ENCODE measurements around the gene CASP6.
A peak's percentile ranks its signal among the peaks of the same experiment; 100 is the strongest.

CASP6 gene

DNA sequence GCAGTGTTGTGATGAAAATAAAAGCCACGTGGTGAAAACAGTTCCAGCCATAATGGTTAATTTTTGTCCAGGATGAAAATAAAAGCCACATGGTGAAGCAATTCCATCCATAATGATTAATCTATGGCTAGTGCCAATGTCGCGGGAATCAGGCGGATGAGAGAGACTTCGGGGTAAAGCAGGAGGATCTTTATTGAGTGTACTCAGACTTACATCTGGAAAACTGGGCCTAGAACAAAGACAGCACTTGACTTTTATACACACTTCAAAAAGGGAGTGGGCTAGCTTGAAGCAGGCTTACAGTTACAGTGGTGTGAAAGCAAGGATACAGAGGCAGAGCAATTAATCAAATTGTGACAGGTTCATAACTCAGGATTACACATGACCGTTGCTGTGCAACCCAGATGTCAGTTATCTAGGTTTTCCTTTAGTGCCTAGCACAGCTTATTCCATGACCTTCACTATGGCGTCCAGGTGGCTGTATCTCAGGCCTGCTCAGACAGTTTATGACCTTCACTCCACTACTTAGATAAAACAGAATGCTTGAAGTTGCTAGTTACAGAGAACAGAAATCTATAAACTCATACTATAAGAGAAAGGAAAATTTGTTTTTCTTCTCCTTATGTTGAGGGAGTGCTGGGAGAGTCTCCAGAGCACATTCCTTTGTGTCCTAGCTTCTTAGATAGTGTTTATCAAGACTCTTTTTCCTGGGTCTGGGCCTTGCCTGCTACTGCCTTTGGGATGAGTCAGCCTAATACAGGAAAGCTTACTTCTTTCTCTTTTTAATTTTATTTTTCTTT is 32.5 kb upstream of the CASP6 start:
- DNase-seq (ENCODE audit: insufficient read length) = no peak

DNA sequence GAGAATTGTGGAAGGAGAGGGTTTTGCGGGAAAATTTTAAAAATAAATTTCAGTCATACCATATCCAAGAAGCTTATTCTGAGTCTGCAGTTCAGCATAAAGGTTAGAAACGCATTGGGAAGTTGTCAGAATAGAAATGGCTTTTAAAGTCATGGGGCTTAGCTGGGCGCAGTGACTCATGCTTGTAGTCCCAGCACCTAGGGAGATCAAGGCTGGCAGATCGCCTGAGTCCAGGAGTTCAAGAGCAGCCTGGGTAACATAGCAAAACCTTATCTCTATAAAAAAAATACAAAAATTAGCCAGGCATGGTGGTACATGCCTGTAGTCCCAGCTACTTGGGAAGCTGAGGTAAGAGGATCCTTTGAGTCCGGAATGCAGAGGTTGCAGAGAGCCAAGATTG is 30.5 kb upstream of the CASP6 start:
- no peak for FAIRE-seq
- DNase-seq (ENCODE audit: insufficient read length) = no peak
- TF ChIP-seq POLR2AphosphoS5 (IDR thresholded peaks at IDR 0.05; ENCODE audit: low read depth, low read length) = no peak
- no peak for TF ChIP-seq TAF1 (IDR thresholded peaks at IDR 0.05; ENCODE audit: borderline replicate concordance, low read depth, low read length)
- TF ChIP-seq POLR2A (IDR thresholded peaks at IDR 0.05; ENCODE audit: low read depth, low read length) = no peak

More for the DNA sequence above, 32.5 kb upstream of the CASP6 start:
- no peak for FAIRE-seq
- no peak for TF ChIP-seq POLR2A (IDR thresholded peaks at IDR 0.05; ENCODE audit: low read depth, low read length)
- no peak for TF ChIP-seq TAF1 (IDR thresholded peaks at IDR 0.05; ENCODE audit: borderline replicate concordance, low read depth, low read length)
- TF ChIP-seq POLR2AphosphoS5 (IDR thresholded peaks at IDR 0.05; ENCODE audit: low read depth, low read length) = no peak

DNA sequence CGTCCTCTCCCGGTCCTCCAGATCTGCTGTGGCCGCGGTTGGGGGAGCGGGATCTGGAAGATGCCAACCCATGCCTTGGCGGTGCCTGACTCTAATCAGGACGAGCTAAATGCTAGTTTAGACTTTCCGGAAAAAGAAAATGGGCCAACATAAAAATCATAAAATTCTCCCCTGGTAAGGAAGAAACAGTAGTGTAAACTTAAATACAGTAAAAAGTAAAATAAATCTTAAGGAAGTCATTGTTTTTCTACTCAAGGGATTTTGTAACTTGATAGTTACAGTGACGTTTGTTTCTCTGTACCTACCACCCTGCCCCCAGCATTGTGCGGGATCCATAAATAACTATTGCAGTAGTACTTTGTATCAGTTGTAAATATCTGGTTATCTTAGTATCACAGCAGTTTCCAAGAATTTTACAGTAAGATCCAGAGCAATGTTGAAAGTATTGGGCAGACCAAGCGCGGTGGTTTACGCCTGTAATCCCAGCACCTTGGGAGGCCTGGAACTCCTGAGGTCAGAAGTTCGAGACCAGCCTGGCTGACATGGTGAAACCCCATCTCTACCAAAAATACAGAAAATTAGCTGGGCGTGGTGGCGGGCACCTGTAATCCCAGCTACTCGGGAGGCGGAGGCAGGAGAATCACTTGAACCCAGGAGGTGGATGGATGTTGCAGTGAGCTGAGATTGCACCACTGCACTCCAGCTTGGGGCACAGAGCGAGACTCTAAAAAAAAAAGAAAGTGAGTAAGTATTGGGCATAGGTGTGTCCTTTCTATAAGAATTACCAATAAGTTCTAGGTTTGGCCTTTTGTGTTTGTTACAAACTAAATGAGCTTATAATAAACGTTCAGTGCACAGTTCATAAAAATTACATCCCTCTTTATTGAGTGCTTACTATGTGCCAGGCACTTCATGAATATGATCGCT is 27.6 kb upstream of the CASP6 start:
- no peak for DNase-seq (ENCODE audit: insufficient read length)
- no peak for FAIRE-seq
- no peak for TF ChIP-seq TAF1 (IDR thresholded peaks at IDR 0.05; ENCODE audit: borderline replicate concordance, low read depth, low read length)
- no peak for TF ChIP-seq POLR2AphosphoS5 (IDR thresholded peaks at IDR 0.05; ENCODE audit: low read depth, low read length)
- TF ChIP-seq POLR2A (IDR thresholded peaks at IDR 0.05; ENCODE audit: low read depth, low read length) = no peak

DNA sequence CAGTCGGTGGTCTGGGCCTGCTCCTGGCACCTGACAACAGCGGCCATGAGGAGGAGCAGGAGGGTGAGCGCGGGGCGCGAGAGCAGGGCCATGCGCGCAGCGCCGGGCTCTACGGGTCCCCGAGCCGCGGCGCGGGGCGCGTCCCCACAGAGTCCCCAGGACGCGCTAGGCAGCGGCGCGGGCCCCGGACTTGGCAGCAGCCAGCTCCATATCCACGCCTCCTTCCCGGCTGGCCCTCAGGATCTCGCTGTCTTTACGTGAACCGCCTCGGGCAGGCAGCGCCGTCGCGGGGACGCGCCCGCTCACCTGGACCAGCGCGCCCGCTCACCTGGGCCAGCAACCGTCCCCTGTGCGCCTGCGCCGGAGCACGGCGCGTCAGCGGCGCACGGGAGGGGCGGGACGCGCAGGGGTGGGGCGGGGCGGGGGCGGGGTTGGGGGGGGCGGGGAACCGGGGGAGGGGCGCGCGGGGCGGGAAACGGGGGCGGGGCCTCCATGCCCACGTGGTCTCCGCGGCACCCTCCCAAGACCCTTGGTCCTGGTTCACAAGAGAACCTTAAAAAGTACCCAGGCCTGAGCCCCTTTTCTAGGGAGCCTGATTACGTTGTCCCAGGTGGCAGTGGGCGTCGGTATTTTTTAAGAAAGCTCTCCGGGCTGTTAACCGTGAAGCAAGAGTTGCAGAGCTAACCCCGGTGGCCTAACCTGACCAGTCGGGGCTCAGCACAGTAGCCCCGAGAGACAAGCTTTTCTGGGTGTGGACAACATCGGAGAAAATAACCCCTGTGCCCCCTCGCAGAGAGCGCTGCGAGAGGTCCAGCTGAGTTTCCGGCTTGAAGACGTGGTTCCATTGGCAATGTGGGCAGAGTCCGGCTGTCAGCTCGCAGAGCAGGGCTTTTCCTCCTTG is 26.7 kb upstream of the CASP6 start, which contains the start of gene PLA2G12A:
PLA2G12A (minus strand) TSS at position 353 of the 901 bp plus-strand sequence; CDS start at position 92, 261 bp downstream.
- TF ChIP-seq TAF1 (IDR thresholded peaks at IDR 0.05; ENCODE audit: borderline replicate concordance, low read depth, low read length) = no peak
- TF ChIP-seq POLR2AphosphoS5 (IDR thresholded peaks at IDR 0.05; ENCODE audit: low read depth, low read length) = peak; percentile 41; the same call in 1 of the 2 replicates
- peak; percentile 59; the same call in 1 of the 2 replicates for TF ChIP-seq POLR2A (IDR thresholded peaks at IDR 0.05; ENCODE audit: low read depth, low read length)
- FAIRE-seq = peak; percentile 64
- DNase-seq (ENCODE audit: insufficient read length) = peak; percentile 76

DNA sequence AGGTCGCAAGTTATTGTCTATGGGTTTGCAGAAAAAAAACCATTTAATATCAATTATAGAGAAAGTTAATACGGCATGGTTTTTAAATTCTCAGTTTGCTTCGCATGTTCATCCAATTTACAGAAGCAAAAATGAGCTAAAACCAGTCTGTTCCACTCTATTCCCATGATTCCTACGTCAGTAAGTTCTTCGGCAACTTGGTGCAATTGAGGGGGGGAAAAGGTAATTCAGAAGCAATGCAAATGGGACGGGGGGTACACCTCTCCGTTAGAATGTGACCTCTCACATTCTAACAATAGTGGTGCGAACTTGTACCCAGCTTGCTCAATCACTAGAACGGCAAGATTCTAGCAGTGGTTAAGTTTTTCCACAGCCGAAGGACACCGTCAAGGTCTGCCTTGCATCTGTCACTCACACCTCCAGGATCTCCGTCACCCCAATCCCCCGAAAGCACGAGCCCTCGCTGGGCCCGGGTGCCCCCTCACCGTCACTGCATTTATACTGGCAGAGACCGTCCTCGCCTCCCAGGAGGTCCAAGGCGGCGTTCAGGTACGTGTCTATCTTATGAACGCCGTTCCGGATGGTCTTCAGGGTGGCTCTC is 26.0 kb upstream of the CASP6 start:
- DNase-seq (ENCODE audit: insufficient read length) = no peak
- TF ChIP-seq POLR2AphosphoS5 (IDR thresholded peaks at IDR 0.05; ENCODE audit: low read depth, low read length) = no peak
- TF ChIP-seq POLR2A (IDR thresholded peaks at IDR 0.05; ENCODE audit: low read depth, low read length) = no peak
- no peak for TF ChIP-seq TAF1 (IDR thresholded peaks at IDR 0.05; ENCODE audit: borderline replicate concordance, low read depth, low read length)
- peak; percentile 73 for FAIRE-seq

DNA sequence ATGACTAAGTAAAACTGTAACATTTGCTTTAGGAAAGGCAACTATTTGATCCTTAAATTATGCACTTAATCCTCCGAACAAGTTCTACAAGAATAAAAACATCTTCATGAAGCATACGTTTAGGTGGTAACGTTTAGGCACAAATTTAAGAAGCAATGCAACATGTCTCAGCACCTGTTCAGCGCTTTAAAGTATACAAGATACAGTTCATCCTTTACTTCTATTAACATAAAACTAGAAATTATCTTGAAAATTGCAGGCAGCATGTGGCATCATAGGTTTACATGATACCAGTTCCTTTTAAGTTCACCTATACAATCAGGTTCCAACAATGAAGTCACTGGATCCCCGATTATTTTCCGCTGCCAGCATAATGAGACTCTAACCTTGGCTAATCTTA is 25.1 kb upstream of the CASP6 start:
- no peak for FAIRE-seq

DNA sequence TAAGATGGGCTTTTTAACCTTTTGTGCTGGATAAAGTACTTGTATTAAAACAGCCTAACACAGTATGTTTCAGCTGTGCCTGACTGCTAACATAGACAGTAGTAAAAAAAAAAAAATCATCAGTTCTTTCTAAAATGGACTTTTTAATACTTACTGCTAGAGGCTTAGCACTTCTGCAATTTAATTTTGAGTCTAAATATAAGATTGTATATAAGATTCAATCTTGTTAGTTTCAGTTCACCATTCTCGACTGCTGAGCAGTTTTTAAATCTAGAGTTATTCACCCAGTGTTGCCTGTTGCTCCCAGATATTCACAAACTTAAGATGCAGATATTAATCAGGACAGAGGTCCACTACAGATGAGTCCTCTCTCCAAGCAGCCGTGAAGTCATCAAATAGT is 19.9 kb upstream of the CASP6 start:
- TF ChIP-seq TAF1 (IDR thresholded peaks at IDR 0.05; ENCODE audit: borderline replicate concordance, low read depth, low read length) (no peak), POLR2AphosphoS5 (IDR thresholded peaks at IDR 0.05; ENCODE audit: low read depth, low read length) (no peak), POLR2A (IDR thresholded peaks at IDR 0.05; ENCODE audit: low read depth, low read length) (no peak)
- DNase-seq (ENCODE audit: insufficient read length) (no peak), FAIRE-seq (no peak)

More for the DNA sequence above, 25.1 kb upstream of the CASP6 start:
- TF ChIP-seq POLR2AphosphoS5 (IDR thresholded peaks at IDR 0.05; ENCODE audit: low read depth, low read length) = no peak
- no peak for TF ChIP-seq TAF1 (IDR thresholded peaks at IDR 0.05; ENCODE audit: borderline replicate concordance, low read depth, low read length)
- TF ChIP-seq POLR2A (IDR thresholded peaks at IDR 0.05; ENCODE audit: low read depth, low read length) = no peak
- no peak for DNase-seq (ENCODE audit: insufficient read length)

DNA sequence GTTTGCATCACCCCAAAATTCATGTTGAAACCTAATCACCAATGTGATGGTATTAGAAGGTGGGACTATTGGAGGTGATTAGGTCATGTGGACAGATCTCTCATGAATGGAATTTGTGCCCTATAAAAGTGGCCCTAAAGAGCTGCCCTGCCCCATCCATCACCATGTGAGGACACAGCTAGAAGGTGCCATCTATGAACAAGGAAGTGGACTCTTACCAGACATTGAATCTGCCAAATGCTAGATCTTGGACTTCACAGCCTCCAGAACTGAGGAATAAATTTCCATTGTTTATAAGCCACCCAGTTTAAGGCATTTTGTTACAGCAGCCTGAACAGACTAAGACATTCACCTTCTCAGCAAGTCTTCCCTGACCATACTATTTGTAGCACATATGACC is 19.1 kb upstream of the CASP6 start:
- no peak for TF ChIP-seq POLR2AphosphoS5 (IDR thresholded peaks at IDR 0.05; ENCODE audit: low read depth, low read length)
- no peak for TF ChIP-seq POLR2A (IDR thresholded peaks at IDR 0.05; ENCODE audit: low read depth, low read length)
- no peak for TF ChIP-seq TAF1 (IDR thresholded peaks at IDR 0.05; ENCODE audit: borderline replicate concordance, low read depth, low read length)
- FAIRE-seq (no peak), DNase-seq (ENCODE audit: insufficient read length) (no peak)

DNA sequence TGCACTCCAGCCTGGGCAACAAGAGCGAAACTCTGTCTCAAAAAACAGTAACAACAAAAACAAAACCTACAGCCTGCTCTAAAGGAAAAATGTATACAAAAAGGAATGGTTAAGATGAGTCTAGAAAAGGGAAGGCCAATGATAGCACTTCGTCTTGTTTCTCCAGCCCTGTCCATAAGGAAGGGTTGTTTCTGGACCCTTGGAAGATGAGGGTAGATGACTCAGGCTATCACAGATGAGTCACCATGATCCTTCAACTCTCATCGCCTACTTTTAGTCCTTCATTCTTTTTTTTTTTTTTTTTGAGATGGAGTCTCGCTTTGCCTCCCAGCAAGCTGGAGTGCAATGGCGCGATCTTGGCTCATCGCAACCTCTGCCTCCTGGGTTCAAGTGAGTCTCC is 17.8 kb upstream of the CASP6 start:
- no peak for DNase-seq (ENCODE audit: insufficient read length)
- no peak for FAIRE-seq
- TF ChIP-seq POLR2A (IDR thresholded peaks at IDR 0.05; ENCODE audit: low read depth, low read length) (no peak), POLR2AphosphoS5 (IDR thresholded peaks at IDR 0.05; ENCODE audit: low read depth, low read length) (no peak), TAF1 (IDR thresholded peaks at IDR 0.05; ENCODE audit: borderline replicate concordance, low read depth, low read length) (no peak)

DNA sequence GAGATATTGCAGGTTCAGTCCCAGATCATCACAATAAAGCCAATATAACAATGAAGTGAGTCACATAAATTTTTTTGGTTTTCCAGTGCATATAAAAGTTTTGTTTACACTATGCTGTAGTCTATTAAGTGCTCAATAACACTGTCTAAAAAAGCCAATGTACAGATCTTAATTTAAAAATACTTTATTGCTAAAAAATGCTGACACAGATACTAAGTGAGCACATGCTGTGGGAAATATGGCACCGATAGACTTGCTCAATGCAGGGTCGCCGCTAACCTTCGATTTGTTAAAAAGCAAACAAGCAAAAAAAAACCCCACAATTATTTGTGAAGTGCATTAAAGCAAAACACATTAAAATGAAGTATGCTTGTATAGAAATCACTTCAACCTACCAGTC is 16.4 kb upstream of the CASP6 start:
- no peak for TF ChIP-seq POLR2AphosphoS5 (IDR thresholded peaks at IDR 0.05; ENCODE audit: low read depth, low read length)
- no peak for TF ChIP-seq TAF1 (IDR thresholded peaks at IDR 0.05; ENCODE audit: borderline replicate concordance, low read depth, low read length)
- TF ChIP-seq POLR2A (IDR thresholded peaks at IDR 0.05; ENCODE audit: low read depth, low read length) = no peak
- FAIRE-seq (no peak), DNase-seq (ENCODE audit: insufficient read length) (no peak)

All from GM12892 (cell line).